GM18867 (cell line): ENCODE measurements around the gene APOM.
A peak's percentile ranks its signal among the peaks of the same experiment; 100 is the strongest.

Experiments
- ATAC-seq: cut with Tn5 transposase; IDR thresholded peaks from one replicate; pipeline ENCODE4 v1.9.1; 2021; ENCODE audit warnings: mild to moderate bottlenecking, moderate library complexity; ENCODE audit not compliant: unreplicated experiment

APOM gene

GRCh38 chr6:31655349-31656237 lies at the start of gene APOM:
TSS of gene APOM (plus strand) at chr6:31655894. CDS start at chr6:31655967, 73 bp downstream.
- ATAC-seq, result no peak

DNA sequence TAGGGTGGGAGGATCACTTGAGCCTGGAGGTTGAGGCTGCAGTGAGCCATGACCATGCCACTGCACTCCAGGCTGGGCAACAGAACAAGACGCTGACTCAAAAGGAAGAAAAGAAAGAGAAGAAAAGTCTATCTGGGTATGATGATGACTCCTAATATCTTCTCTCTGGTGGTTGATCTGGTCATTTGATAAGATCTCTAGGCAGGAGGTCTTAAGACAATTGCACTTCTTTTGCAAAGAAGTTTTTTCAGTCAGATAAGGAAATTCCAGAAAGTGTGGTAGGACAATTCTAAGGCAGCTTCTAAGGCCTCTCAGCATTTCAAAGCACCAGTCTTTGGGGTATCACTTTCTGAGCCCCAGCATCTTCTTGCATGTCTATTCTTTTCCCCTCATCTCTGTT lies 48.4 kb upstream of the APOM start:
- ATAC-seq, result no peak

GRCh38 chr6:31609519-31610406 lies 45.9 kb upstream of the APOM start:
- no peak for ATAC-seq

GRCh38 chr6:31610968-31611367 lies 44.7 kb upstream of the APOM start:
- no peak for ATAC-seq

- no peak for ATAC-seq
Observed at GRCh38 chr6:31614075-31614619, 41.5 kb upstream of the APOM start.

DNA sequence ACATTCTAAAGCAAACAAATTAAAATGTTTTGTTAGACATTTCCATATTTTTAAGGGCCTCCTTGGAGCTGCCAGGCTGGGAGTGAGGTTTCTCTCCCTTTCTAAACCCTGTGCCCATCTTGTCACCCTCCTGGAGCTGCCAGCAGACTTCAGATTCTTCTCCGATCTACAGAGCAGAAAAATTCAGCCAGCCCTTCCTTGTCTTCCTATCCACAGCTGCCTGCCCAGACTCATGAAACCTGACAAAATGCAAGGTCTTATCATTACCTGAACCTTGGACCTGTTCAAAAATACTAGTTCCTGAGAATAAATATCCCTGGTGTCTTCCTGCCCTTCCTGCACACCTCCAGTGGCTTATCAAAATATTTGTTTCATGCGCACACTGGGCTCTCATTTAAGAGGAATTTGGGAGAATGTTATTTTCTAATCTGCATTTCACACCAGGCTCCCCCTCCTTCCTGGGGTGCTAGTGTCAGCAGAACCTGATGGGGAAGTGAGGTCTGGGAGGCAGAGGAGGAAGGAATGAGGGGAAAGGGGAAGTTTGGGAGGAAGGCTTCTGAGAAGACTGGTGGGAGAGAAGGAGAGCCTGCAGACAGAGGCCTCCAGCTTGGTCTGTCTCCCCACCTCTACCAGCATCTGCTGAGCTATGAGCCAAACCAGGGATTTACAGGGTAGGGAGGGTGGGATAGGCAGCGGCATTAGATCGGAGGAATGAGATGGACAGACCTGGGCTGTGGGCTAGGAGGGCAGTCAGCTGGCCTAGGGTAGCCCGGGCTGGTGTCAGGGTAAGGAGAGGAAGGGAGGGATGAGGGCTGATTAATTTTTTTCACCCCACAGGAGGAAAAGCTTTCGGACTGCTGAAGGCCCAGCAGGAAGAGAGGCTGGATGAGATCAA lies 40.8 kb upstream of the APOM start, which contains the start of gene AIF1:
Gene AIF1, plus strand, starts transcription at position 551 of the 895 bp plus-strand sequence. Its CDS starts 96 bp downstream, at position 647.
- ATAC-seq, result no peak

- no peak for ATAC-seq
Observed at GRCh38 chr6:31615748-31616147, 39.9 kb upstream of the APOM start.

DNA sequence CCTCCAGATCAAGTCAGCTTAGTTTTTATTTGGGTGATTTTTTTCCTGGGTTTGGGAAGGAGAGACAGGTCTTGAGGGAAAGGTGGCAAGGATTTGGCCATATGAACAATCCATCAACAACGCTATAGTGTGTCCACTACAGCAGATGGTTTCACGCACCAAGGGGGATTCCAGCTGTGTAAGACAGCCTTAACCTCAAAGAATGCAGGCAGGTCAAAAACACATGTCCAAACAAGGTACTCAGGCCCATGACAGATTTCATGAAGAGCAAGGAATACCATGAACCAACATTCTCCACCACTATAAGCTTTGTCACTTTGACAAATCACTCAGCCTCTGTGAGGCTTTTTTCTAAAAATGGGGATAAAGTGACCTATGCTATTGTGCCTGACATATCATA lies 38.7 kb upstream of the APOM start:
- no peak for ATAC-seq

DNA sequence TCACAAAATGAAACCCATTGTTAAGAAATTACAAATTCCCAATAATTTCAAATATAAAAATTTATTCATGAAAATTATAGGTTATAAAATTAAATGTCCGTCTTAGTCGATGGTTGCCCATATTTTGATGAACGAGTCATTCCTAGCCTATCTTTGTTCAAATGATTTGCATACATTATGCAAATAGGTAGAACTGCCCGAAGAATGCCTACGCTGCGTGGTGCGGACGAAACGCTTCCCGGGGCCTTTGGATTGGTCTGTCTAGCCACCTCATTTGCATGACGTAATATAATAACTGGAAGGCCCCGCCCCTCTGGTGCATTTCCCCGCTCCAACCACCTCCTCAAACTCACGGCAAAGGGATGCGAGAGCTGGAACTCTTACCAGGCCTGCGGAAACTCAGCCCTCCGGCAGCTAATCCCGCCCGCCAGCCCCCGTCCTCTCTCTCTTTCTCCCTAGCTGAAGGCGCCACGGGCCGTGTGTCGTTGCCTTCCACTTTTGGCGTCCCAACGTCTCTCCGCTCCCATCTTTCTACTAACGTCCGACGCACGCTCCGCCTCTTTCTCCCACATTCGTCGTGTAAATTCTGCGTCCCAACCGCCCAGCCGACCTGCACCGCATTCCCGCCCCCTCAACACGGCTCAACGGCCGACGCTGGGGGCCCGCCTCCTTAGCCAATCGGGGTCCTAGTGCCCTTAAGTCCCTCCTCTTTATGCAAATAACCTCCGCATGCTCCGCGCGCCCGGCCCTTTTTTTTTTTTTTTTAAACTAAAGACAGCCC lies 35.7 kb upstream of the APOM start:
- ATAC-seq, result peak; percentile 83

DNA sequence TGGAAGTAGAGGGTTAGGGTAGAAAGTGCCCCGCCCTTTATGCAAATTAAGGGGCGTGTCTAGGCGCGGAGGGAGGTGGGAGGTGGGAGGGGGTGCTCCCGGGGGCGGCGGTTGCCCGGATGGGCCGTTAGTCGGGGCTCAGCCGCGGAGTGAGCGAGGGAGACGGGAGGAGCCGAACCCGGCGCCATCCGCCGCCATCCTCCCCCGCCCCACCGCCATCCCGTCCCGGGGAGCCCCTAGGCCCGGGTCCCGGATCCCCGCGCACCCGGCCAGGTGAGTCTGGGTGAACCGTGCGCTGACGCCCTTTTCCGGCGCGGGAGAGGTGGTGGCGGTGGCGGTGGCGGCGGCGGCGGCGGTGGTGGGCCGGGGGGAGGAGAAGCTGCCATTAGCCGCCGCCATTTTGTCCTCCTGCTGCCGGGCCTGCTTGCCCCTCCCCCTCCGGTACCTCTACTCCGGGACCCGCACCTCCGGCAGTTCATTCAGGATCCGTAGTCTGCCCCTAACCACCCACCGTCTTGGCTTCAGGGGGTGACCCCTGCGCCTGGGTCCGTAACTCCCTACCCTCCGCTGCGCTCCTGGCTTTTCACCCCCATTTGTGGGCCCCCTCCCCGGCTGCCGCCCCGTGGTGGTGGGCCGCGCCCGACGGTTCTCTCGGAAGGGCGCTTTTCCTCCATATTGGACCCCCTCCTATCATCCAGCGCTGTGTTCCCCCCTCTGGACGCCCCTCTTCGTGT lies 34.9 kb upstream of the APOM start, which contains the start of gene PRRC2A:
Gene PRRC2A, plus strand, starts transcription at position 130 of the 734 bp plus-strand sequence. CDS start 2,075 bp downstream, outside the sequence.
- peak; percentile 35 for ATAC-seq

- ATAC-seq, result no peak
Observed at GRCh38 chr6:31621320-31621939, 34.3 kb upstream of the APOM start.

GRCh38 chr6:31621991-31622390 lies 33.7 kb upstream of the APOM start:
- ATAC-seq, result no peak

DNA sequence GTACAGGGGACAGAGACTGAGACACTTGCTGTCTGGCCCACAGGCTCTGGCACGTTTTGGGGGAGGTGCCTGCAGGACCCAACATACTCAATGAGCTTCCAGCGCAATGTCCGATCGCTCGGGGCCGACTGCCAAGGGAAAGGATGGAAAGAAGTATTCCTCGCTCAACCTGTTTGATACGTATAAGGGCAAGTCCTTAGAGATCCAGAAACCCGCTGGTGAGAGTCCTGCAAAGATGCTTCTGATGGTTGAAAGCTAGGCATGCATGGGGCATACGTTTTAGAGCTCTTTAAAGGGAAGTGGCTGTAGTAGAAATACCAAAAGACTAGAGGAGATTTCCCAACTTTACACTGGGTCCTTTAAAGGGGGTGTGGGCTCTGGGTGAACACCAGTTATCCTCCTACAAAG lies 33.0 kb upstream of the APOM start:
- no peak for ATAC-seq

- no peak for ATAC-seq
Observed at GRCh38 chr6:31624070-31624469, 31.6 kb upstream of the APOM start.

DNA sequence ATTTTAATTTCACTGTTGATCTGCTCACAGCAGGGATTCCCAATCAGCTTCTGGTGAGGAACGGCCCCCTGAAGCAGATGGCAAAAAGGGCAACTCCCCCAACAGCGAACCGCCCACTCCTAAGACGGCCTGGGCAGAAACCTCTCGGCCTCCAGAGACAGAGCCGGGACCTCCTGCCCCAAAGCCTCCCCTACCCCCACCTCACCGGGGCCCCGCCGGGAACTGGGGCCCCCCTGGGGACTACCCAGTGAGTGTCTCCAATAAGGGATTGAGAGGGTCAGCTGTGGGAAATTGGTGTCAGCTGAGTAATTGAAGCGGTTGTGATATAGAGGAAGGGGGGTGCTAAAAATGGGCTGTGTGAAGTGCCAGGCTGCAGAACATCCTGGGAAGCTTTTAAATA lies 28.7 kb upstream of the APOM start:
- ATAC-seq, result no peak

DNA sequence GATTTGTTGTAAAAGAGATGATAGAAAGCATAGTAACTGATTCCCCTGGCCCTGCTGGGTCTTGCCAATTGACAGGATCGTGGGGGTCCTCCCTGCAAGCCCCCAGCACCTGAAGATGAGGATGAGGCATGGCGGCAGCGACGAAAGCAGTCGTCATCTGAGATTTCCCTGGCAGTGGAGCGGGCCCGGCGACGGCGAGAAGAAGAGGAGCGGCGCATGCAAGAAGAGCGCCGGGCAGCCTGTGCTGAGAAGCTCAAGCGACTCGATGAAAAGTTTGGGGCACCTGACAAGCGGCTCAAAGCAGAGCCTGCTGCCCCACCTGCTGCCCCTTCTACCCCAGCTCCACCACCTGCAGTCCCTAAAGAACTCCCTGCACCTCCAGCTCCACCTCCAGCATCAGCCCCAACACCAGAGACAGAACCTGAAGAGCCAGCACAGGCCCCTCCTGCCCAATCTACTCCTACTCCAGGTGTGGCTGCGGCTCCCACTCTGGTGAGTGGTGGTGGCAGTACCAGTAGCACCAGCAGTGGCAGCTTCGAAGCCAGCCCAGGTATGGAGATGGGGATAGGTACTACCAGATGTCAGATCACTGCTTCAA lies 27.9 kb upstream of the APOM start:
- no peak for ATAC-seq

GRCh38 chr6:31629014-31629413 lies 26.7 kb upstream of the APOM start:
- ATAC-seq, result no peak
